ENCODE results near the gene VIL1.

Gene VIL1

GRCh38 chr2:218438596-218438995, 19.7 kb downstream of the VIL1 start:
- no peak overlapping the region for H4K91ac ChIP-seq (ENCODE audit: low read depth, low read length)
- no peak overlapping the region for H3K4me2 ChIP-seq (ENCODE audit: low read length)
- no peak overlapping the region for H2AFZ ChIP-seq (ENCODE audit: insufficient read depth, low read length, poor library complexity)
- H3K4me1 ChIP-seq (ENCODE audit: control insufficient read depth in 1 of 2, insufficient read depth in 2 of 2, low read length in 2 of 2): no peaks in the 10 kb centered on the region
- H2BK5ac ChIP-seq (ENCODE audit: low read depth, low read length, poor library complexity): no peak overlapping the region
- WGBS (ENCODE audit: extremely low coverage, insufficient coverage, insufficient read length): no CpG with 5 or more reads among the region's 4 CpGs
- H3K27ac ChIP-seq (ENCODE audit: low read depth, low read length): no peak overlapping the region
- H2BK12ac ChIP-seq (ENCODE audit: low read length): no peak overlapping the region
- no peak overlapping the region for H4K8ac ChIP-seq (ENCODE audit: low read depth, low read length)
- H3K4ac ChIP-seq (ENCODE audit: low read depth, low read length): no peak overlapping the region
- H2AK5ac ChIP-seq (ENCODE audit: low read length): no peak overlapping the region
- H3K79me2 ChIP-seq (ENCODE audit: control insufficient read depth, insufficient read depth, low read length, poor library complexity): no peaks in the 10 kb centered on the region
- no peaks in the 10 kb centered on the region for H3K79me1 ChIP-seq (ENCODE audit: low read length)
- no peak overlapping the region for H4K12ac ChIP-seq (ENCODE audit: low read depth, low read length)
- no peaks in the 10 kb centered on the region for H3K27me3 ChIP-seq (ENCODE audit: insufficient read depth, low read length)
- no peak overlapping the region for H3K23ac ChIP-seq (ENCODE audit: low read length)
- H3K9ac ChIP-seq (ENCODE audit: low read length): no peak overlapping the region
- H3K14ac ChIP-seq (ENCODE audit: low read length): no peak overlapping the region
- H3K9me3 ChIP-seq (ENCODE audit: insufficient read depth, low read depth, low read length): no peaks in the 10 kb centered on the region
- H3K4me3 ChIP-seq (ENCODE audit: low read depth, low read length): no peak overlapping the region
- no peak overlapping the region for H3K18ac ChIP-seq (ENCODE audit: low read length)
- H3K36me3 ChIP-seq (ENCODE audit: control insufficient read depth in 1 of 2, insufficient read depth in 2 of 2, low read length in 2 of 2): no peaks in the 10 kb centered on the region
- no peak for DNase-seq
- no peak overlapping the region for H2BK120ac ChIP-seq (ENCODE audit: insufficient read depth, low read length, poor library complexity)

- no peaks in the 10 kb centered on the region for H3K79me1 ChIP-seq (ENCODE audit: low read length)
Observed at GRCh38 chr2:218444692-218445357, 25.9 kb downstream of the VIL1 start.

GRCh38 chr2:218445602-218446001, 26.7 kb downstream of the VIL1 start:
- H2AFZ ChIP-seq (ENCODE audit: insufficient read depth, low read length, poor library complexity): no peak overlapping the region
- H3K4me2 ChIP-seq (ENCODE audit: low read length): no peak overlapping the region
- no peak overlapping the region for H4K91ac ChIP-seq (ENCODE audit: low read depth, low read length)
- no peak overlapping the region for H3K14ac ChIP-seq (ENCODE audit: low read length)
- no peak overlapping the region for H2BK12ac ChIP-seq (ENCODE audit: low read length)
- H3K79me1 ChIP-seq (ENCODE audit: low read length): no peaks in the 10 kb centered on the region
- H3K9ac ChIP-seq (ENCODE audit: low read length): no peak overlapping the region
- no peaks in the 10 kb centered on the region for H3K9me3 ChIP-seq (ENCODE audit: insufficient read depth, low read depth, low read length)
- peaks cover 0 to 5% of the 10 kb centered on the region in 2 experiments for H3K36me3 ChIP-seq (ENCODE audit: control insufficient read depth in 1 of 2, insufficient read depth in 2 of 2, low read length in 2 of 2)
- H3K4ac ChIP-seq (ENCODE audit: low read depth, low read length): no peak overlapping the region
- H3K27ac ChIP-seq (ENCODE audit: low read depth, low read length): no peak overlapping the region
- no peak overlapping the region for H2BK5ac ChIP-seq (ENCODE audit: low read depth, low read length, poor library complexity)
- H3K4me3 ChIP-seq (ENCODE audit: low read depth, low read length): no peak overlapping the region
- no peak overlapping the region for H3K18ac ChIP-seq (ENCODE audit: low read length)
- no peak overlapping the region for H2BK120ac ChIP-seq (ENCODE audit: insufficient read depth, low read length, poor library complexity)
- H3K27me3 ChIP-seq (ENCODE audit: insufficient read depth, low read length): no peaks in the 10 kb centered on the region
- no peak overlapping the region for H3K23ac ChIP-seq (ENCODE audit: low read length)
- DNase-seq: no peak
- no peak overlapping the region for H4K8ac ChIP-seq (ENCODE audit: low read depth, low read length)
- H4K12ac ChIP-seq (ENCODE audit: low read depth, low read length): no peak overlapping the region
- no peak overlapping the region for H2AK5ac ChIP-seq (ENCODE audit: low read length)
- no peaks in the 10 kb centered on the region for H3K79me2 ChIP-seq (ENCODE audit: control insufficient read depth, insufficient read depth, low read length, poor library complexity)
- H3K4me1 ChIP-seq (ENCODE audit: control insufficient read depth in 1 of 2, insufficient read depth in 2 of 2, low read length in 2 of 2): peaks cover 6 to 7% of the 10 kb centered on the region in 2 experiments

More at GRCh38 chr2:218444692-218445357, 25.9 kb downstream of the VIL1 start:
- Histone ChIP-seq H3K27ac (ENCODE audit: low read depth, low read length) (no peak overlapping the region), H3K27me3 (ENCODE audit: insufficient read depth, low read length) (no peaks in the 10 kb centered on the region), H3K79me2 (ENCODE audit: control insufficient read depth, insufficient read depth, low read length, poor library complexity) (no peaks in the 10 kb centered on the region), H4K12ac (ENCODE audit: low read depth, low read length) (no peak overlapping the region), H4K8ac (ENCODE audit: low read depth, low read length) (no peak overlapping the region), H3K18ac (ENCODE audit: low read length) (no peak overlapping the region), H3K9ac (ENCODE audit: low read length) (no peak overlapping the region), H3K14ac (ENCODE audit: low read length) (no peak overlapping the region), H3K36me3 (ENCODE audit: control insufficient read depth in 1 of 2, insufficient read depth in 2 of 2, low read length in 2 of 2) (peaks cover 0 to 3% of the 10 kb centered on the region in 2 experiments), H2AFZ (ENCODE audit: insufficient read depth, low read length, poor library complexity) (no peak overlapping the region), H2BK5ac (ENCODE audit: low read depth, low read length, poor library complexity) (no peak overlapping the region), H3K4me1 (ENCODE audit: control insufficient read depth in 1 of 2, insufficient read depth in 2 of 2, low read length in 2 of 2) (peaks cover 6 to 7% of the 10 kb centered on the region in 2 experiments), H2AK5ac (ENCODE audit: low read length) (no peak overlapping the region), H2BK120ac (ENCODE audit: insufficient read depth, low read length, poor library complexity) (no peak overlapping the region), H4K91ac (ENCODE audit: low read depth, low read length) (no peak overlapping the region), H3K9me3 (ENCODE audit: insufficient read depth, low read depth, low read length) (no peaks in the 10 kb centered on the region), H2BK12ac (ENCODE audit: low read length) (no peak overlapping the region), H3K4ac (ENCODE audit: low read depth, low read length) (no peak overlapping the region), H3K4me3 (ENCODE audit: low read depth, low read length) (no peak overlapping the region), H3K4me2 (ENCODE audit: low read length) (no peak overlapping the region), H3K23ac (ENCODE audit: low read length) (no peak overlapping the region)
- no CpG with 5 or more reads among the region's 7 CpGs for WGBS (ENCODE audit: extremely low coverage, insufficient coverage, insufficient read length)
- peak; percentile 87 to 92 for DNase-seq

- H2BK5ac ChIP-seq (ENCODE audit: low read depth, low read length, poor library complexity): no peak overlapping the region
- no peak overlapping the region for H2AK5ac ChIP-seq (ENCODE audit: low read length)
- H3K79me2 ChIP-seq (ENCODE audit: control insufficient read depth, insufficient read depth, low read length, poor library complexity): no peaks in the 10 kb centered on the region
- H3K4me2 ChIP-seq (ENCODE audit: low read length): no peak overlapping the region
- WGBS (ENCODE audit: extremely low coverage, insufficient coverage, insufficient read length): no CpG with 5 or more reads among the region's 6 CpGs
- no peaks in the 10 kb centered on the region for H3K27me3 ChIP-seq (ENCODE audit: insufficient read depth, low read length)
- H2BK120ac ChIP-seq (ENCODE audit: insufficient read depth, low read length, poor library complexity): no peak overlapping the region
- H4K91ac ChIP-seq (ENCODE audit: low read depth, low read length): no peak overlapping the region
- no peak overlapping the region for H4K12ac ChIP-seq (ENCODE audit: low read depth, low read length)
- peaks cover 0 to 5% of the 10 kb centered on the region in 2 experiments for H3K36me3 ChIP-seq (ENCODE audit: control insufficient read depth in 1 of 2, insufficient read depth in 2 of 2, low read length in 2 of 2)
- DNase-seq: no peak
- H3K4me1 ChIP-seq (ENCODE audit: control insufficient read depth in 1 of 2, insufficient read depth in 2 of 2, low read length in 2 of 2): peaks cover 6 to 7% of the 10 kb centered on the region in 2 experiments
- H3K79me1 ChIP-seq (ENCODE audit: low read length): no peaks in the 10 kb centered on the region
- H3K14ac ChIP-seq (ENCODE audit: low read length): no peak overlapping the region
- no peak overlapping the region for H3K4me3 ChIP-seq (ENCODE audit: low read depth, low read length)
- no peak overlapping the region for H4K8ac ChIP-seq (ENCODE audit: low read depth, low read length)
- H3K9ac ChIP-seq (ENCODE audit: low read length): no peak overlapping the region
- H3K27ac ChIP-seq (ENCODE audit: low read depth, low read length): no peak overlapping the region
- no peak overlapping the region for H2AFZ ChIP-seq (ENCODE audit: insufficient read depth, low read length, poor library complexity)
- no peak overlapping the region for H3K18ac ChIP-seq (ENCODE audit: low read length)
- H3K4ac ChIP-seq (ENCODE audit: low read depth, low read length): no peak overlapping the region
- no peak overlapping the region for H3K23ac ChIP-seq (ENCODE audit: low read length)
- H3K9me3 ChIP-seq (ENCODE audit: insufficient read depth, low read depth, low read length): no peaks in the 10 kb centered on the region
- no peak overlapping the region for H2BK12ac ChIP-seq (ENCODE audit: low read length)
Observed at GRCh38 chr2:218446547-218446946, 27.6 kb downstream of the VIL1 start.
